Stimulated activated CD4-positive, alpha-beta T cell treated with anti-CD3 and anti-CD28 coated beads, Interleukin-12 subunit alpha, Interleukin-12 subunit beta, amount 100 ng/mL, for 24 hours (primary cell): ENCODE measurements around the gene ZC3HAV1.
A peak's percentile ranks its signal among the peaks of the same experiment; 100 is the strongest.
"Not testable (repeated sequence)": the region's sequence is repeated elsewhere in the genome, so short reads cannot be mapped to it uniquely, and the experiment has no call there.

Experiments used
- DNase-seq, 2 experiments: peaks; one replicate each; pipeline ENCODE4 v3.0.0-alpha.2; 2020; ENCODE audit warnings: low read depth in 2 of 2

The ZC3HAV1 gene

GRCh38 chr7:139087212-139087611 is 22.3 kb downstream of the ZC3HAV1 start:
- DNase-seq: no peak

- DNase-seq: no peak
Measured at GRCh38 chr7:139086454-139086853, 23.1 kb downstream of the ZC3HAV1 start.

GRCh38 chr7:139084709-139085108 is 24.8 kb downstream of the ZC3HAV1 start:
- DNase-seq: no peak

GRCh38 chr7:139081584-139081983 is 27.9 kb downstream of the ZC3HAV1 start:
- no peak for DNase-seq

GRCh38 chr7:139080905-139081304 is 28.6 kb downstream of the ZC3HAV1 start:
- DNase-seq: no peak

- DNase-seq: no peak
Measured at GRCh38 chr7:139079861-139080260, 29.7 kb downstream of the ZC3HAV1 start.

- no peak for DNase-seq
Measured at GRCh38 chr7:139078911-139079310, 30.6 kb downstream of the ZC3HAV1 start.

GRCh38 chr7:139078399-139078798 is 31.1 kb downstream of the ZC3HAV1 start:
- no peak for DNase-seq

- not testable (repeated sequence) for DNase-seq
Measured at GRCh38 chr7:139077706-139078105, 31.8 kb downstream of the ZC3HAV1 start.

- no peak for DNase-seq
Measured at GRCh38 chr7:139075871-139076686, 33.4 kb downstream of the ZC3HAV1 start.

GRCh38 chr7:139075031-139075652 is 34.4 kb downstream of the ZC3HAV1 start:
- peak; percentile 30 to 46 for DNase-seq

GRCh38 chr7:139072796-139073195 is 36.7 kb downstream of the ZC3HAV1 start:
- no peak for DNase-seq

- no peak for DNase-seq
Measured at GRCh38 chr7:139071680-139072079, 37.8 kb downstream of the ZC3HAV1 start.

- no peak for DNase-seq
Measured at GRCh38 chr7:139068544-139069399, 40.7 kb downstream of the ZC3HAV1 start.

GRCh38 chr7:139066315-139066714 is 43.2 kb downstream of the ZC3HAV1 start:
- no peak for DNase-seq

GRCh38 chr7:139065323-139065722 is 44.2 kb downstream of the ZC3HAV1 start:
- DNase-seq: no peak

- no peak for DNase-seq
Measured at GRCh38 chr7:139061416-139061815, 48.1 kb downstream of the ZC3HAV1 start.

- DNase-seq: no peak
Measured at GRCh38 chr7:139060695-139061237, 48.8 kb downstream of the ZC3HAV1 start.

- no peak for DNase-seq
Measured at GRCh38 chr7:139059905-139060304, 49.6 kb downstream of the ZC3HAV1 start.

GRCh38 chr7:139058943-139059342 is 50.6 kb downstream of the ZC3HAV1 start:
- DNase-seq: no peak

- no peak for DNase-seq
Measured at GRCh38 chr7:139055674-139056073, 53.8 kb downstream of the ZC3HAV1 start.

GRCh38 chr7:139054656-139055055 is 54.9 kb downstream of the ZC3HAV1 start:
- not testable (repeated sequence) for DNase-seq
